GM21576 (cell line): ENCODE data around the gene ERV3-1.
"Not testable (repeated sequence)": the region's sequence is repeated elsewhere in the genome, so short reads cannot be mapped to it uniquely, and the experiment has no call there.

ENCODE experiments used
- ATAC-seq: cut with Tn5 transposase; IDR thresholded peaks from one replicate; pipeline ENCODE4 v1.9.1; 2021; ENCODE audit warnings: mild to moderate bottlenecking, moderate library complexity; ENCODE audit not compliant: unreplicated experiment

ERV3-1 gene

GRCh38 chr7:64945503-64946175 lies 60.8 kb downstream of the ERV3-1 start:
- ATAC-seq = no peak

- ATAC-seq = not testable (repeated sequence)
These were observed 61.6 kb downstream of the ERV3-1 start for GRCh38 chr7:64944667-64945502.
